Measurements from ENCODE around the gene OLFM1.

GRCh38 chr9:135157856-135158563, 70.5 kb downstream of the OLFM1 start:
- no peak for TF ChIP-seq ZNF274 (IDR thresholded peaks at IDR 0.05; ENCODE audit: low read depth, low read length)
- no peak for TF ChIP-seq YY1 (IDR thresholded peaks at IDR 0.05; ENCODE audit: insufficient read depth, insufficient read length)
- TF ChIP-seq SUZ12 (IDR thresholded peaks at IDR 0.05; ENCODE audit: extremely low read depth, insufficient read depth, insufficient read length) = no peak

Measured in NT2/D1 (cell line).